Keratinocyte (primary cell): ENCODE measurements around the gene ATRNL1.

Experiments
- CTCF ChIP-seq, 3 experiments: IDR thresholded peaks in 1 of 3; conservative IDR thresholded peaks in 1 of 3; optimal IDR thresholded peaks in 1 of 3; 2 replicates in 2 of 3; 3 replicates in 1 of 3; pipeline versions ENCODE3 to v1.5.1; 2011; ENCODE audit warnings: low read length in 3 of 3, mild to moderate bottlenecking in 3 of 3, moderate library complexity in 2 of 3, control low read depth in 1 of 3, inconsistent platforms in 1 of 3; ENCODE audit not compliant: insufficient read depth in 2 of 3; ENCODE audit errors: extremely low read depth in 1 of 3
- EZH2 ChIP-seq: IDR thresholded peaks from one replicate; pipeline ENCODE4 v1.6.1; 2012; ENCODE audit warnings: inconsistent platforms, mild to moderate bottlenecking, low read length, moderate library complexity

DNA sequence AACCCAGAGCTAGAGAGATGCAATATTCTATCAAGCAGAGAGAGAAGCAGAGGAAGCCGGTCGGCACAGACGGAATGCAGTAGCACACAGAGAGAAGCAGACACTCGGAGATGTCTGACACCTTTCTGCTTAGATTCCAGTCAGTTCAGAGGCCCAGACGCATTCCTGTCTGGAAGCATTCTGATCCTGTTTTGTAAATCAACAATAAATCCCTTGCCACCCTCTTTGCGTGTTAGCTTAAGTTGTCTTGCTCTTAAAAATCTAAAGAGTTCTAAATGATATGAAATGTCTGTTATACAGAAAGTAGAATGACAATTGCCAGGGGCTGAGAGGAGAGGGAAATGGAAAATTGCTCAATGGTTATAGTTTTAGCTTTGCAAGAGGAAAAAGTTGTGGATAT lies 27.4 kb upstream of the ATRNL1 start:
- TF ChIP-seq CTCF (optimal IDR thresholded peaks at IDR 0.05 in 1 of 3, IDR thresholded peaks at IDR 0.05 in 1 of 3, conservative IDR thresholded peaks at IDR 0.05 in 1 of 3; ENCODE audit: extremely low read depth in 1 of 3, insufficient read depth in 2 of 3, low read length in 3 of 3): no peak
- no peak for TF ChIP-seq EZH2
